GM10847 (cell line): ENCODE results near the gene PPP4R3A.

Source experiments
- POLR2A ChIP-seq: IDR thresholded peaks from 2 replicates; pipeline ENCODE4 v1.6.1; 2011; ENCODE audit not compliant: insufficient read length; ENCODE audit errors: extremely low read depth

The PPP4R3A gene

DNA sequence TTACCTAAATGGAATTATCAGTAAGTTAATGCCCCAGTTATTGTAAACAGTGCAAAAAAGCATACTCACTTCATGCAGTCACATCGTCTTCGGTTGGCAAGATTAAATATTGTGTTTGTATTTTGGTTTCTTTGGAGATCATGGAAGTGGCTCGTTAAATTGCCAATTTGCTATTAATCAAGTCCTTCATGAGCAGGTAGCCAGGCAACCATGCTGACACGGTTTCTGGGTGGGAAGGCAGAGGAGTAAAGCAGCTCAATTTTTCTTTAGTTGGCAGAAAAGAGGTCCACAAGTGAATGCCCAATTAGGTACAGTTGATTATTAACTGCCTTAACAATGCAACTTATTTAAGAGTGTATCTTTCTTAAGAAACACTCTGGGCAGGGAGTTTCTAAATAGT lies 43.9 kb downstream of the PPP4R3A start:
- TF ChIP-seq POLR2A, result no peak

DNA sequence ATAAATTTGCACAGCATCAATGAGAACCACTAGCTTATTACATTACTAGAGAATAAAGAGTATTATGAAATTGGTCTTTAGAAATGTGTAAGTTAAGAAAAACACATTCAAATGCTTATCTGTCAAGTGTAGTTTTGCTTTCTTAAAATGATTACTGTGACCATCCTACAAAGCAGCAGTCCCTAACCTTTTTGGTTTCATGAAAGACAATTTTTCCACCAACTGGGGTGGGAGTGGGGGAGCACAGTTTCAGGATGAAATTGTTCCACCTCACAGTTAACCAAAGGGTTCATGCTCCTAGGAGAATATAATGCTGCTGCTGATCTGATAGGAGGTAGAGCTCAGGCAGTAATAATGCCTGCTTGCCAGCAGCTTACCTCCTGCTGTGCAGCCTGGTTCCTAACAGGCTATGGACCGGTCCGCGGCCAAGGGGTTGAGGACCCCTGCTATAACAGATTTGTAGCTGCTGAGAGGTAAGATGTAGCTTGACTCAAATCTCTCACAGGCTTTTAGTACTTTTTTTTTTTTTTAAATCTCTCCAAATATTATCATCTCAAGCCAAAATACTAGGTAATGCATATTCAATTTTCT lies 45.4 kb downstream of the PPP4R3A start:
- TF ChIP-seq POLR2A, result no peak

DNA sequence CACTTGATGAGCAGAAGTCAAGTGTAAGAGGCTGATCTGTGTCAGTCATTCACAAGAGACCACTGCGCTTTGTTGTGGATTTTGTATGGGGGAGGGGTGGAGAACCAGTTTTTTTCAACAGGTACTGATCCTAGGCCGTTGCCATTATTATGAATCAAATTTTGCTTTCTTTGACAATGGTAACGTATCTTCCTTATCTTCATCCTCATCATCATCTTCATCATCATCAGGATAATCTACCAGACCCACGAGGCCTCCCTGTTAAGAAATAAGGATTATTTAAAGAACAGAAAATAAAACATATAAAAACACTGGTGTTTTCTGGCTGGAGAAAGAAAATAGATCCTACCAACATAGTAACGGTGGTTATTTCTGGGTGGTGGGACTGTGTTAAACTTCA lies 51.5 kb downstream of the PPP4R3A start:
- TF ChIP-seq POLR2A, result no peak

DNA sequence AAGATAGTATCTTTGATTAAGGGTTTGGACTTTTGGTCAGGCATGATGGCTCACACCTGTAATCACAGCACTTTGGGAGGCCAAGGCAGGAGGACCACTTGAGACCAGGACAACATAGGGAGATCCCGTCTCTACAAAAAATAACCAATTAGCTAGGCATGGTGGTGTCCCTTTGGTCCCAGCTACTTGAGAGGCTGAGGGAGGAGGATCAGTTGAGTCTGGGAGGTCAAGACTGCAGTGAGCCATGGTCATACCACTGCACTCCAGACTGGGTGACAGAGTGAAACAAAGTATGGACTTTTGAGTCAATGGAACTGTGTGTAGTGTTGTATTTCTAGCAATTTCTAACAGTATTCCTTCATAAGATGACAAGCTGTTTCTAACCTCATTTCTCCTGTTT lies 53.8 kb downstream of the PPP4R3A start:
- TF ChIP-seq POLR2A, result no peak

DNA sequence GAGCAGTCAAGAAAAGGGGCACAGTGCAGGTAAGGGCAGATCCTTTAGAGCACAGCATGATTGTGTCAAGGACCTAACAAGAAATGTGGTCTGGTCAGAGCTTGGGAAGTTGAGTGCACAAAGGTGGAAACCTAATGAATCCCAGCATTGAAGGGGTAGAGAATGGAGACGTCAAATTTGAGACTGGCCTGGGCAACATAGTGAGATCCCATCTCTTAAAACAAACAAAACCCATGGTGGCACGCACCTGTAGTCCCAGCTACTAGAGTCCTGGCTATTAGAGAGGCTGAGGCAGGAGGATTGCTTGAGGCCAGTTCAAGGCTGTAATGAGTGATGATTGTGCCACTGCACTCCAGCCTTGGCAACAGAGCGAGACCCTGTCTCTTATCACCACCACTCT lies 55.5 kb downstream of the PPP4R3A start:
- TF ChIP-seq POLR2A, result no peak

DNA sequence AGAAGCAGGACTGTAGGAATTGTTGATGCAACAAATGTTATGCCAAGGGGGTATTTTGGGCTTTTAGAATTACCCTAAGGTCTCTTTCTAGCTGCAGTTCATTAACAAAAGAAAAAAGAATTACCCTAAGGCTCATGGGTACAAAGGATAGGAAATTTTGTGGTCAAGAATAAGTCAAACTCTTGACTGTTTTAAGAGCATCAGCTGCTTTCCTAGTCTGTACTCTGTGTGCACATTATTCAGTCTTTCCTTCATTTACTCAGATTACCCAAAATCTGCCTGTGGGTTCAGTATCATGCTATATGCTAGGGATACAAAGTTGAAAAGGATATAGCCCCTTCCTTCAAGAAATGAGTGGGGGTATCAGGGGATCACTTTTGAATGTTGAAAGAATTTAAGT lies 56.0 kb downstream of the PPP4R3A start:
- no peak for TF ChIP-seq POLR2A

DNA sequence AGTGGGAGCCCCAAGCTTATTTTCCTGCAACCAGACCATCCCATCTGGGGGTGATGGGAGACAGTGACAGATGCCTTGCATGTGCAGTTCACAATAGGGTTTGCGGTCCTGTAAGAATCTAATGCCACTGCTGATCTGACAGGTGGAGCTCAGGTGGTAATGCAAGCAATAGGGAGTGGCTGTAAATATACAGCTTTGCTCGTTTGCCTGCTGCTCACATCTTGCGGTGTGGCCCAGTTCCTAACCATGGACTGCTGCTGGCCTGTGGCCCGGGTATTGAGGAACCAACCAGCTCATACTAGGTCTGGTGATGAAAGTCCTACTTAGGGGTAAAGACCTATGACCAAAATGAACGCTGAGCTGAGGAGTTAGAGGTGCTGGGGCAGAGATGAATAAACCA lies 56.4 kb downstream of the PPP4R3A start:
- no peak for TF ChIP-seq POLR2A

DNA sequence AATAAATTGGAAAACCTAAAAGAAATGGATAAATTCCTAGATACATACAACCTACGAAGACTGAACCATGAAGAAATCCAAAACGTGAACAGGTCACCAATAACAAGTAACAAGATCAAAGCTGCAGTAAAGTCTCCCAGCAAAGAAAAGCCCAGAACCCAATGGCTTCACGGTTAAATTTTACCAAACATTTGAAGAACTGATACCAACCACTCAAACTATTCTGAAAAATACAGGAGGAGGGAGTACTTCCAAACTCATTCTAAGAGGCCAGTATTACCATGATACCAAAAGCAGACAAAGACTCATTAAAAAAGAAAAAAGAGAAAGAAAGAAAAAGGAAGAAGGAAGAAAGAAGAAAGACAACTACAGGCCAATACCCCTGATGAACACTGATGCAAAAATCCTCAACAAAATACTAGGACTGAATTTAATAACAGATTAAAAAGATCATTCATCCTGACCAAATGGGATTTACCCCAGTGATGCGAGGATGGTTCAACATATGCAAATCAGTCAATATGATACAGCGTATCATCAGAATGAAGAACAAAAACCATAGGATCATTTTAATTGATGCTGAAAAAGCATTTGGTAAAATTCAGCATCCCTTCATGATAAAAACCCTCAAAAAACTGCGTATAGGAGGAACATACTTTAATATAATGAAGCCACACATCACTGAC lies 65.6 kb downstream of the PPP4R3A start:
- TF ChIP-seq POLR2A, result no peak

DNA sequence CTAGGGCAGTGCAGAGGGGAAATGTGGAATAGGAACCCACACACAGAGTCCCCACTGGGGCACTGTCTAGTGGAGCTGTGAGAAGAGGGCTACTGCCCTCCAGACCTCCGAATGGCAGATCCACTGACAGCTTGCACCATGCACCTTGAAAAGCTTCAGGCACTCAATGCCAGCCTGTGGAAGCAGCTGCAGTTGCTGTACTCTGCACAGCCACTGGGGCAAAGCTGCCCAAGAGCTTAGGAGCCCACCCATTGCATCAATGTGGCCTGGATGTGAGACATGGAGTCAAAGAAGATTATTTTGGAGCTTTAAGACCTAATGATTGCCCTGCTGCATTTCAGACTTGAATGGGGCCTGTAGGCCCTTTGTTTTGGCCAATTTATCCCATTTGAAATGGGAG lies 70.8 kb downstream of the PPP4R3A start:
- TF ChIP-seq POLR2A, result no peak

DNA sequence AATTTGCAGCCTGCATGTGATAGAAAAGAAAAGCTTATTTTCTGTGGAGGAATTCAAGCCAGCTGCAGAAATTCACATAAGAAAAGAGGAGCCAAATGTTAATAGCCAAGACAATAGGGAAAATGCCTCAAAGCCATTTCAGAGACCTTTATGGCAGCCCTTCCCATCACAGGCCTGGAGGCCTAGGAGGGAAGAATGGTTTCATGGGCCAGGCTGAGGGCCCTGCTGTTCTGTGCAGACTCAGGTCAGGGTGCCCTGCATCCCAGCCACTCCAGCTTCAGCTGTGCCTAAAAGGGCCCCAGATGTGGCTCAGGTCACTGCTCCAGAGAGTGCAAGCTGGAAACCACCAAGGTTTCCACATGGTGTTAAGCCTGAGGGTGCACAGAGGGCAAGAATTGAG lies 71.3 kb downstream of the PPP4R3A start:
- no peak for TF ChIP-seq POLR2A

DNA sequence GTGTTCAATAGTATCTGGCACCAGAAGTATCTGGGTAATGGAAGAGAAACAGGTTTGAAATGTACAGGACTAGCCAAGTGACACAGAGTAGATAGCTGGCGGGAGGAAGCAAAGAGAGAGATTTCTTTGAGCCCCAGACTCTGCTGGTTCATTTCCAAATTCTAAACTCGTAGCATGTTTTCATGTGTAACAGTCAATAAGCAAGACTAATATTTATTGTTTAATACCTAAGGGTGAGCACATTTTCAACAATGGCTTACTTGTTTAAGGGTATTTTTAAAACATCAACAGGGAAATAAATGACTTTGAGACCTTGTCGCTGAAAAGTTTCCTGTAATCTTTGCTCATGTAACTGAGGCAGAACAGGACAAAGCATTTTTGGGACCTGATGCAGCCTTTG lies 80.7 kb downstream of the PPP4R3A start:
- no peak for TF ChIP-seq POLR2A

DNA sequence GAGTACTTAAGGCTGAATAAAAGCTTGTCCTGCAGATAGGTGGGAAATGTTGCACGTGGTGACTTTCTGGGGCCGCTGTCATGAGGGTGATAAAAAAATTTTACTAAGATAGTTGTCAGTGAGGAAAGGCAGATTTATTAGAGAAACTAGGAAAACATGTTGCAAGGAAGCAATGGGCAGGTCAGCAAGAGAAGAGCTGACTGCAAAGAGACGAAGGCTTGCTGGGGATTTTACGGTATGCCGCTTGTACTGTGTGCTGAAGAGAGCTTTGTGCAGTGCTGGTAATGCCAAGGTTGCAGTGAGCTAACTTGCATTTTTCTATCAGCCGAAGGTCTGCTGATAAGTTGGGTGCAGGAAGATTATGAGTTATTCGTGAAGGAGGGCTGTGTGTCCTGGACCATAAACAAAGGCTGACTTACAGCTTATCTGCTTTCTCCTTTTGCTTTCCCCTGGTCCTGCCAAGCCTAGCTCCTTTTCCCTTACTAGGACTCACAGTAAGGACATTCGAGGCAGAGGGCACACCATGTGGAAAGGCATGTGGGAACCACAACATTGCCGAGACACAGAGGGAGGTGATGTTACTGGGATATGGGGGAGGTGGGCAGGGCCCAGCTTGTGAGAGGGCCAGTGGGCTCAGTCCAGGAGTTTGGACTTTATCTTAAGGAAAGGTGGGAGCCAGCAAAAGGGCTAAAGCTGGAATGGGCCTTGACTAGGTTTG lies 85.1 kb downstream of the PPP4R3A start:
- TF ChIP-seq POLR2A, result no peak

DNA sequence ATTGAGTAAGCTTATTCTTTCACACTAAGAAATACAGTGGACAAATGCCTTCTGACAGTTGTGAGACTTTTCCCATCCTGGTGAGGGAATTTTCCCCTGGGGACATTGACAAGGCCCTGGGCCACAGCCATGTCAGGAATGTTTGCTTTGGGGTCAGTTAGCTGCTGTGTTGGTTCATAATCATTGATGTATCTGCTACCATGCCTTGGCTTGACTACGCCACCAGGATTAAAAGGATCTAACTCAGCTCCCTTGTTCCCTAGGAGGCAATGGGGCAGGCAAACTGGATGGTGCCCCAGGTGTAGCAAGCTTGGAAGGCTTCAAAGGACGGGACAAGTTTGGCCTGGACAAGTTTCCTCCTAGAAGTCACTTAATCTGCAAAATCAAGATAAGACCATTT lies 89.4 kb downstream of the PPP4R3A start:
- TF ChIP-seq POLR2A, result no peak

DNA sequence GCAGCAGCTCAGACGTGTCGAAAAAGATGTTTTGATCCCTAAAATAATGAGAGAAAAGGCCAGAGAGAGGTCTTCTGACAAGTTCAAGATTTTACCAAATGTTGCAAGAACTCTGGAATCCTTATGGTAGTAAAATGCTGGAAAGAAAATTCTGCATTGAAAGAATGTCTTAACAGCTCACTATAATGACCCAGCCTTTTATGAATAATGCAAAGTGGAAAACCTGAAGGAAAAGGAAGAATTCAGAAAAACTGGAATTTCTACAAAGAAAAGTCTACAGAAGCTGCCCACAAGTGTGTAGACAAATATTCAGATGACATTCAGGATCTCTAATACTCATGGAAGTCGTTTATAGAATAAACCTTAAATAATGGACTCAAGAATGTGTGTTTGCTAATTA lies 90.7 kb downstream of the PPP4R3A start:
- no peak for TF ChIP-seq POLR2A

DNA sequence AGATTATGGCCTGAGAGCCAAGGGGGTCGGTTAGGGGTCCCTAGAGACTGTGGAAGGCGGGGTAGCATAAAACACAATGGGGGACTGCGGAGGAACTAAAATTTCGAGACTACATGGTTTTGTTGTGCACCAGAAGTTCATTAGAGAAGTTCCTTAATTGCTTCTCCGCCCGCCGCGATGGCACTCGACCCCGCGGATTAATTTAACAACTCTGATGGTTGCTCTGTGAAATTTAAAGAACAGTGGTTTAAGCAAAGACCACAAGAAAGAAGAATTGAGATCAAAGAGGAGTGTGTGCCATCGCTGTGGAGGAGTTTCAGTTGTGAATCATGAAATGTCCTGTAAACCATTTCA lies 91.1 kb downstream of the PPP4R3A start:
- TF ChIP-seq POLR2A, result no peak

DNA sequence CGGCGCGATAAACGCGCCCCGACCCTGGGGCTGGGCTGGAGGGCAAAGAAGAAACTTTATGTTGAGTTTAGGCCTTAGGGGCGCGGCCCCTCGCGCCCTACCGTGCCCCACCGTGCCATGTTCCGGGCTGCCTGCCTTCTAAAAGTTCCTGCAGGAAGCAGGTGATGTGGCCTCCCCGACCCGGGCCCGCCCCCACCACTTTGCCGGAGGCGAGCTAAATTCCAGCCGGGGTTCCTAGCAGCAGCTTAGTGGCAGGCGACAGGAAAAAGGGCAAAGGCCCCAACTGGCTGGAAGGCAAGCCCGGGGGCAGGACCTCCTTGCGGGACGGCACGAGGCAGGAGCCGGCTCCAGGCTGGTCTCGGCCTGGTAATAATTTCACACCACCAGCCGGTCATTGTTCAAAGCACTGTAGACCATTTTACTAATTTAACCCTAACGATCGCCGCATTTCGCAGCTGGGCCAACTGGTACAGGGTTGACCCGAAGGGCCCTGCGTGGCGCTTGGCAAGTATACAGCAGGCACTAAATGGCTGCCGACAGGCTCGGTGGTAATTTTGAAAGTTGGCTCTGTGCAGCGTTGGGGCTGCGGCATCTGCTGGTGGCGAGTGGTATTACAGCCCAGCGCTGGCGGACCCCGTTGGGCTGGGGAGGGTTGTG lies 91.6 kb downstream of the PPP4R3A start:
- peak; percentile 13 for TF ChIP-seq POLR2A
